B cell (primary cell): ENCODE results near the gene FXYD7. TPM values are rescaled to one million over a fixed set of nuclear protein-coding genes. Genes with fewer than 3 reads are reported as not detected.

ENCODE experiments used
- ATAC-seq: fragments of 200-7000 bp; cut with Tn5 transposase; one replicate; pipeline ENCODE4 v1.10.0; 2021; ENCODE audit warnings: low read depth, mild to moderate bottlenecking, moderate number of reproducible peaks, moderate library complexity
- CTCF ChIA-PET: fragments of 350-600 bp; sonication (Branson Sonifier 250); formaldehyde crosslinking; loops from one replicate; lab custom pipeline; 2021; ENCODE audit warnings: antibody characterized with exemption, inconsistent platforms; lab: Charles Lee
- POLR2A ChIA-PET: fragments of 350-600 bp; sonication (Branson Sonifier 250); formaldehyde crosslinking; loops from one replicate; lab custom pipeline; 2021; ENCODE audit warnings: antibody characterized with exemption; lab: Charles Lee
- DNase-seq: peaks from one replicate; pipeline ENCODE4 v3.0.0; 2013
- H2AFZ ChIP-seq: 2 replicates; pipeline ENCODE4 v1.6.1; 2012; ENCODE audit warnings: mild to moderate bottlenecking, low read depth, low read length; ENCODE audit not compliant: insufficient read depth, poor library complexity, severe bottlenecking
- H3K27ac ChIP-seq, 2 donors: 1 replicate in 1 of 2; 2 replicates in 1 of 2; pipeline ENCODE4 v1.5.1; 2012 to 2013; ENCODE audit warnings: low read length in 2 of 2, mild to moderate bottlenecking in 2 of 2, moderate library complexity in 1 of 2
- H3K27me3 ChIP-seq, 4 experiments: fragments of 200-600 bp in 1 of 4; sonication (generic) in 1 of 4; replicated peaks in 1 of 4; 1 replicate in 2 of 4; 2 replicates in 2 of 4; pipeline versions ENCODE4 v1.6.1 to v1.7.0; 2013 to 2016; ENCODE audit warnings: low read length in 3 of 4, mild to moderate bottlenecking in 2 of 4, mixed read lengths in 1 of 4, moderate library complexity in 1 of 4; ENCODE audit not compliant: insufficient read depth in 4 of 4, control insufficient read depth in 3 of 4; ENCODE audit errors: control extremely low read depth in 1 of 4
- H3K36me3 ChIP-seq, 2 experiments: replicated peaks in 1 of 2; 1 replicate in 1 of 2; 2 replicates in 1 of 2; pipeline versions ENCODE4 v1.6.1 to v1.7.1; 2013; ENCODE audit warnings: low read length in 1 of 2; ENCODE audit not compliant: insufficient read depth in 2 of 2, control insufficient read depth in 1 of 2; ENCODE audit errors: control extremely low read depth in 1 of 2, extremely low read depth in 1 of 2
- H3K4me1 ChIP-seq, 2 donors: fragments of 200-600 bp in 1 of 2; sonication (generic) in 1 of 2; 1 replicate in 1 of 2; 2 replicates in 1 of 2; pipeline versions ENCODE4 v1.5.1 to v1.6.1; 2013 to 2017; ENCODE audit warnings: low read length in 2 of 2; ENCODE audit not compliant: control insufficient read depth in 2 of 2, insufficient read depth in 2 of 2
- H3K4me2 ChIP-seq: replicated peaks from 2 replicates; pipeline ENCODE3; 2012; ENCODE audit warnings: mild to moderate bottlenecking, low read depth, low read length; ENCODE audit not compliant: poor library complexity, severe bottlenecking
- H3K4me3 ChIP-seq, 5 experiments: fragments of 200-600 bp in 1 of 5; sonication (generic) in 1 of 5; 1 replicate in 3 of 5; 2 replicates in 2 of 5; pipeline versions ENCODE4 v1.5.1 to v1.7.0; 2011 to 2016; ENCODE audit warnings: low read length in 4 of 5, mild to moderate bottlenecking in 4 of 5, low read depth in 2 of 5, control low read depth in 1 of 5, moderate library complexity in 1 of 5; ENCODE audit not compliant: insufficient read depth in 1 of 5; ENCODE audit errors: control extremely low read depth in 1 of 5, extremely low read depth in 1 of 5
- H3K79me2 ChIP-seq: fragments of 200-600 bp; sonication (generic); one replicate; pipeline ENCODE4 v1.6.0; 2016; ENCODE audit warnings: low read length; ENCODE audit not compliant: control insufficient read depth, insufficient read depth
- H3K9ac ChIP-seq: fragments of 200-600 bp; sonication (generic); 2 replicates; pipeline ENCODE4 v1.6.1; 2017; ENCODE audit warnings: mild to moderate bottlenecking, low read length, moderate library complexity
- H3K9me3 ChIP-seq, 3 donors: one replicate each; pipeline versions ENCODE4 v1.6.1 to v1.7.1; 2013; ENCODE audit warnings: low read length in 2 of 3; ENCODE audit not compliant: control insufficient read depth in 2 of 3, insufficient read depth in 1 of 3; ENCODE audit errors: control extremely low read depth in 1 of 3
- H4K20me1 ChIP-seq: 2 replicates; pipeline ENCODE4 v1.6.0; 2012; ENCODE audit warnings: mild to moderate bottlenecking, low read length; ENCODE audit not compliant: insufficient read depth, control insufficient read depth, poor library complexity, severe bottlenecking
- H3K27ac Mint-ChIP-seq: one replicate; pipeline ENCODE4 v1.8.0; 2021; ENCODE audit warnings: mixed read lengths
- H3K27me3 Mint-ChIP-seq: one replicate; pipeline ENCODE4 v1.8.0; 2021; ENCODE audit warnings: mixed read lengths
- H3K4me1 Mint-ChIP-seq: one replicate; pipeline ENCODE4 v1.8.0; 2021; ENCODE audit warnings: mixed read lengths
- H3K4me3 Mint-ChIP-seq: one replicate; pipeline ENCODE4 v1.8.0; 2021; ENCODE audit warnings: mixed read lengths
- H3K9me3 Mint-ChIP-seq: one replicate; pipeline ENCODE4 v1.8.0; 2022; ENCODE audit warnings: mixed read lengths; ENCODE audit not compliant: insufficient read depth
- EZH2 ChIP-seq: IDR thresholded peaks from 2 replicates; pipeline ENCODE4 v1.6.1; 2012; ENCODE audit warnings: borderline replicate concordance, low read depth, mild to moderate bottlenecking, moderate library complexity, low read length; ENCODE audit not compliant: insufficient read depth, poor library complexity, severe bottlenecking
- WGBS: methylation state at CpG from one replicate; pipeline ENCODE4 v1.1.5; 2013; ENCODE audit warnings: missing lambda C conversion rate; ENCODE audit not compliant: insufficient coverage; 5-methylcytosine and 5-hydroxymethylcytosine counted together
- intact Hi-C: fragments of 100-400 bp; cut with micrococcal nuclease; formaldehyde crosslinking; loops from one replicate; pipeline ENCODE4 v1.10.0; 2022
- polyA plus RNA-seq: library from polyadenylated mRNA; depleted of rRNA; stranded (reverse); fragments of >200 nt; gene quantifications from 2 replicates; pipeline ENCODE4 v1.2.3, GENCODE V29; 2012
- total RNA-seq, 2 donors: library from RNA; stranded (reverse); fragments of 120-200 nt in 1 of 2; gene quantifications; 1 replicate in 1 of 2; 2 replicates in 1 of 2; pipeline versions ENCODE4 v1.2.3 to v1.2.4, GENCODE V29; 2013 to 2022
- TF ChIP-seq, protein P1 (sequence below): fragments of 200-600 bp; IDR thresholded peaks from one replicate; pipeline ENCODE4 v1.8.0; 2022; ENCODE audit warnings: antibody characterized with exemption, mild to moderate bottlenecking

Gene FXYD7
- total and polyA plus RNA-seq, 2 donors (not counting 1 experiment from before 2014, with no cell fraction given), result 3.8 to 27.4 TPM

DNA sequence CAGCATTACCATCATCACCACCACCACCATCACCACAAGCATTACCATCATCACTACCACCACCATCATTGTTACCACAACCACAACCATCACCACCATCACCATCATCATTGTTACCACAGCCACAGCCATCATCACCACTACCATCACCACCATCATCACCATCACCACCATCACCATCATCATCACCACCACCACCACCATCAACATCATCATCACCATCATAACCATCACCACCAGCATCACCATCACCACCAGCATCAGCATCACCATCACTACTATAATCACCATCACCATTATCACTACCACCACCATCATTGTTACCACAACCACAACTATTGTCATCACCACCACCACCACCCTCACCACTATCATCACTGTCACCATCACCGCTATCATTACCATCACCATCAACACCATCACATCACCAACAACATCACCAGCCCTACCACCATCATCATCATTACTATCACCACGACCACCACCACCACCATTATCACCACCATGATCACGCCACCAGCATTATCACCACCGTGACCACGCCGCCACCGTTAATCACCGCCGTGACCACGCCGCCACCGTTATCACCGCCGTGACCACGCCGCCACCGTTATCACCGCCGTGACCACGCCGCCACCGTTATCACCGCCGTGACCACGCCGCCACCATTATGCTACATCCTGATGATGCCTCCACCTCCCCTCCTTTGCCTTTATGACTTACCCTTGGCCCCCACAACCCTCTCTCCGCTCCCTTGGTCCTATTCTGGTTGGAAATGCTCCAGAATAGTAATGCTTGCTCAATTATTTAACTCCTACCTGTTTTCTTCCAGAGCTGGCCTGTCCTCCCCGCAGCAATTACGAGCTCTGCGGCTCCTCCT, 37.4 kb upstream of the FXYD7 start:
- H3K27me3 Mint-ChIP-seq, result peaks cover 6% of the 10 kb centered on the region
- Histone ChIP-seq H3K4me1 (no peaks in the 10 kb centered on the region), H3K27ac (no peak overlapping the region), H3K9ac (no peak overlapping the region), H3K4me2 (no peak overlapping the region), H4K20me1 (no peaks in the 10 kb centered on the region), H3K36me3 (no peaks in the 10 kb centered on the region), H3K27me3 (peaks cover 0 to 6% (median 0%) of the 10 kb centered on the region in 4 experiments), H3K9me3 (peaks cover 0 to 12% (median 0%) of the 10 kb centered on the region in 3 donors), H2AFZ (no peak overlapping the region), H3K79me2 (no peaks in the 10 kb centered on the region), H3K4me3 (no peak overlapping the region)
- TF ChIP-seq, protein P1, sequence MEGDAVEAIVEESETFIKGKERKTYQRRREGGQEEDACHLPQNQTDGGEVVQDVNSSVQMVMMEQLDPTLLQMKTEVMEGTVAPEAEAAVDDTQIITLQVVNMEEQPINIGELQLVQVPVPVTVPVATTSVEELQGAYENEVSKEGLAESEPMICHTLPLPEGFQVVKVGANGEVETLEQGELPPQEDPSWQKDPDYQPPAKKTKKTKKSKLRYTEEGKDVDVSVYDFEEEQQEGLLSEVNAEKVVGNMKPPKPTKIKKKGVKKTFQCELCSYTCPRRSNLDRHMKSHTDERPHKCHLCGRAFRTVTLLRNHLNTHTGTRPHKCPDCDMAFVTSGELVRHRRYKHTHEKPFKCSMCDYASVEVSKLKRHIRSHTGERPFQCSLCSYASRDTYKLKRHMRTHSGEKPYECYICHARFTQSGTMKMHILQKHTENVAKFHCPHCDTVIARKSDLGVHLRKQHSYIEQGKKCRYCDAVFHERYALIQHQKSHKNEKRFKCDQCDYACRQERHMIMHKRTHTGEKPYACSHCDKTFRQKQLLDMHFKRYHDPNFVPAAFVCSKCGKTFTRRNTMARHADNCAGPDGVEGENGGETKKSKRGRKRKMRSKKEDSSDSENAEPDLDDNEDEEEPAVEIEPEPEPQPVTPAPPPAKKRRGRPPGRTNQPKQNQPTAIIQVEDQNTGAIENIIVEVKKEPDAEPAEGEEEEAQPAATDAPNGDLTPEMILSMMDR, result no peak
- TF ChIP-seq EZH2, result no peak
- 92% methylated on average over 29 of the region's 30 CpGs for WGBS
- ATAC-seq (no peak), DNase-seq (no peak)
- ChIA-PET POLR2A (no interaction called here), CTCF (interaction anchor here (1.1 kb wide), 1 partner anchor 9 kb away, joined by 3 read pairs; no protein-coding TSS in a partner anchor)
- H3K27ac Mint-ChIP-seq, result no peak overlapping the region
- no peak overlapping the region for H3K4me3 Mint-ChIP-seq
- no peaks in the 10 kb centered on the region for H3K9me3 Mint-ChIP-seq
- H3K4me1 Mint-ChIP-seq, result no peaks in the 10 kb centered on the region
- intact Hi-C loops, result no loop called here

DNA sequence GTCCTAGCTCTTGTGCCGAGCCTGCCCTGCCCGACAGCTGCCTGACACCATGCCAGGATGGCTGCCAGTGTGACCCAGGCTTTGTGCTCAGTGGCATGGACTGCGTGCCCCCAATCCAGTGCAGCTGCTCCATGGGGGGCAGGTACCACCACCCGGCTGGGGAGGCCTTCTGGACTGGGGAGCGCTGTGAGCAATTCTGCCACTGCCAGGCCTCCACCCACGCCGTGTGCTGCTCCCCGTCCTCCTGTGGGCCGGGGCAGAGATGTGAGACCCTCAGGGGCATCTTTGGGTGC, 36.8 kb upstream of the FXYD7 start:
- Histone ChIP-seq H3K79me2 (no peaks in the 10 kb centered on the region), H3K27ac (no peak overlapping the region), H3K4me3 (no peak overlapping the region), H3K36me3 (no peaks in the 10 kb centered on the region), H3K9ac (no peak overlapping the region), H3K4me1 (no peaks in the 10 kb centered on the region), H4K20me1 (no peaks in the 10 kb centered on the region), H3K9me3 (peaks cover 0 to 12% (median 0%) of the 10 kb centered on the region in 3 donors), H2AFZ (no peak overlapping the region), H3K4me2 (no peak overlapping the region), H3K27me3 (peaks cover 0 to 9% (median 0%) of the 10 kb centered on the region in 4 experiments)
- Mint-ChIP-seq H3K9me3 (no peaks in the 10 kb centered on the region), H3K27me3 (peaks cover 8% of the 10 kb centered on the region), H3K4me3 (no peak overlapping the region), H3K4me1 (no peaks in the 10 kb centered on the region), H3K27ac (no peak overlapping the region)
- intact Hi-C loops, result no loop called here
- ChIA-PET CTCF (interaction anchor here (1.1 kb wide), 2 partner anchors 9 to 11 kb away, joined by 3 read pairs; no protein-coding TSS in a partner anchor), POLR2A (no interaction called here)
- TF ChIP-seq, protein P1, result no peak
- TF ChIP-seq EZH2, result no peak
- 95% methylated on average over 9 of the region's 9 CpGs for WGBS
- DNase-seq, result no peak
- no peak for ATAC-seq
